ENCODE results near the gene LRRC9. TPM values are rescaled to one million over a fixed set of nuclear protein-coding genes. Genes with fewer than 3 reads are reported as not detected.

The LRRC9 gene
- total RNA-seq (2014; rRNA removed; shearing (Covaris generic)): not detected in 2 replicates

GRCh38 chr14:59919570-59920377 is at the start of gene LRRC9:
LRRC9 (plus strand) TSS chr14:59920144.

GRCh38 chr14:59870277-59871165 is 49.4 kb upstream of the LRRC9 start, which contains the start of gene RTN1:
RTN1 (minus strand) TSS chr14:59870776; CDS start chr14:59870630, 146 bp downstream.

DNA sequence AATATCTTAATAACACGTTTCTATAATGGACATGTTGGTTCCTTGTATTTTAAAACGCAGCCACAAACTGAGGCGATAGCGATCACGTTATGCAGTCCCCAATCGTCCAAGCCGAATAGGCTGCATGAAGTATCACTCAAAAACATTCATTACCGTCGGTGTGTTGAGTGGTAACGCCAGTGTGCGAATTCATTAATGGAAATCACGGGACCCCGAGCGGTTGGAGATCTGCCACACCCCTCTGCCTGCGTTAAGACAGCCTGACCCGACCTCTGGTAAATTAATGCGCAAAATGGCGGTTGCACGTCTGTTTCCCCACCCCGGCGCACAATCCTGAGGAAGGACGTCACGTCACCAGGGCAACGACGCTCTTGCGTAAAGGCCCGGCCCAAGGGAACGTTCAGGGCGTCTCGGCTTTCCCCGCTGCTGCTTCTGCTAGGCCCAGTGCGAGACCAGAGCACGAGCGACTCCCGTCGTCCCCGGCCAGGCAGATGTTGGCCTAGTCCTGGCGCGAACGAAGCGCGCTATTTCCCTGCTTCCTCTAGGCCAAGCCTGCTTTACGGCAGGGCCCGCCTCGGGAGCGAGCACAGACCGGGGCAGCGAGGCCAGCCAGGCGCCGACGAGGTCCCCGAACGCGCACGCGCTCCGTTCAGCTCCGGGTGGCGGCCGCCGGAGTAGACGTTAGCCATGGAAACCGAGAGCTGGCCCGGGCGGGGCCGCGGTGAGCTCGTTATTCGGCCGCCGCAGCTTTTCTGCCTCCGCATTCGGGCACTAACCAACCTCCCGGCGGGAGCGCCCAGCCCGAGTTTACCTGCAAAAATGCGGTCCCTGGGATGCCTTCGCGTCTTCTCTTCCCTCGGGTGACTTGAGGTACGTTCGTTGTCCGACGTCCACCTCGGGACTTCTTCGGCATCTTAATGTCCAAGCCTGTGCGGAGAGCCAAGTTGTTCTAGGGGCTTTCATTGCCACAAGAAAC is 171.9 kb downstream of the LRRC9 start, which contains the start of gene PCNX4:
PCNX4 (plus strand) TSS at position 374 of the 976 bp plus-strand sequence. CDS start 15,716 bp downstream, outside the sequence.

Other genes starting within 250 kb of the LRRC9 start
- gene RTN1, start 49.4 kb upstream of the LRRC9 start, total RNA-seq (2014; rRNA removed; shearing (Covaris generic)): 0.32 and 0.34 TPM in 2 replicates
- 31.7 and 41.2 TPM in 2 replicates for gene PCNX4, start 171.8 kb downstream of the LRRC9 start, total RNA-seq (2014; rRNA removed; shearing (Covaris generic))
- gene DHRS7, start 245.3 kb downstream of the LRRC9 start, total RNA-seq (2014; rRNA removed; shearing (Covaris generic)): 27.3 and 29.2 TPM in 2 replicates